ENCODE data around the gene RTP2. TPM values are rescaled to one million over a fixed set of nuclear protein-coding genes. Genes with fewer than 3 reads are reported as not detected.

The RTP2 gene
- total and polyA plus RNA-seq, 2 experiments from 2014 or later: not detected

DNA sequence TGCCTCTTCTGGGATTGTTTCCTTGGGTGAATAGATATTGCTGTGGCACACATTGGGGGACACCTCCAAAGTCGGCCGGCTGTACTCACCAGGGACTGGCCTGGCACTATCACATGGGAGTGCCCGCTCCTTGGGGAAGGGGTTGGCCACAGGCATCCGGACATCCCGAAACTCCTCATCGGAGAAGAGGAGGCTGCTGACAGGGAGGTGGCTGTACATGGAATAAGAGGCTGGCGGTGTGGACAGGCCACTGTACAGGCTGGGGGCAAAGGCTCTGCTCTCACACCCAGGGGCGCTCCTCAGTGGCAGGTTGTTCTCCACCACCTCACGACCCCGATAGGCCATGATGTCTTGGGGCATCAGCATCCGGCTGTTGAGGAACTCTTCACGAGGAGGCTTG, 27.2 kb upstream of the RTP2 start:
- no peaks in the 10 kb centered on the region for H3K4me1 ChIP-seq (ENCODE audit: insufficient read depth)

DNA sequence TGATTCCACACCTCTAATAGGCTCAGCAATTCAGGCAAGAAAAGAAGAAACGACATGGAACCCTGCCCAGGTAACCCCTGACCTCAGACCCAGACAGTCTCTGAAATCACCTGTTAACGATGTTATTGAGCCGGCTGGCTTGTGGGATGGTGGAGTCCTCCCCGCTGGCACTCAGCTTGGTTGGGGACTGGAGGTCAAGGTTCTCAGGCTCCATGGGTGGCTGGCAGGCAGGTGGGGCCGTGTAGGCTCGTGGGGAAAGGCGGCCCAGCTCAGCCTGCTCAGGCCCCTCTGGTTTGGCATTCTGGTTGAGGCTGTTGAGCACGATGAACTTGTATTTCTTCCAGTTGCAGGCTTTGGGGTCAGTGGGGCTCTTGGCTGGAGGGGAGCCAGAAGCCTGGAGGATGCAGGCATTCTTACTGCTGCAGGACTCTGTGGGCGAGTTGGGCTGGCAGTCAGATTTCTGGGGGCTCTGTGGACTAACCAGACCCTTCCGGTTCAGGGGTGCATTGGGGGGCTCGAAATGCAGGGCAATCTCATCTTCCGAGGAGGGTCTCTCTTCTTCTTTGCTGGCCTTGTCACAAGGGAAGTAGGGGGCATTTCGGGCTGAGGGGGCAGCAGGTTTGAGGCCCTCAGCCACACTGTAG, 26.7 kb upstream of the RTP2 start:
- H3K79me2 ChIP-seq (replicated peaks; ENCODE audit: insufficient read depth): no peaks in the 10 kb centered on the region
- no peaks in the 10 kb centered on the region for H3K4me1 ChIP-seq (ENCODE audit: insufficient read depth)
- H3K4me2 ChIP-seq: no peak overlapping the region
- no peaks in the 10 kb centered on the region; the same call in 2 of the 3 replicates for H3K9me3 Mint-ChIP-seq
- H2AFZ ChIP-seq: no peak overlapping the region
- H3K4me1 Mint-ChIP-seq: no peaks in the 10 kb centered on the region; the same call in 2 of the 3 replicates
- peaks cover 48% of the 10 kb centered on the region; the same call in 2 of the 3 replicates for H3K36me3 Mint-ChIP-seq (ENCODE audit: low read depth)
- no peaks in the 10 kb centered on the region for H4K20me1 ChIP-seq (replicated peaks; ENCODE audit: insufficient read depth)
- ATAC-seq (no peak), DNase-seq (ENCODE audit: low spot score) (no peak)
- H3K27me3 ChIP-seq (ENCODE audit: insufficient read depth): no peaks in the 10 kb centered on the region
- no peak overlapping the region for H3K27ac ChIP-seq (ENCODE audit: low read depth)
- no peak overlapping the region for H3K4me3 Mint-ChIP-seq
- H3K27me3 Mint-ChIP-seq (ENCODE audit: insufficient read depth, low read depth, poor library complexity): no peaks in the 10 kb centered on the region
- H3F3A ChIP-seq (replicated peaks; ENCODE audit: low read depth): no peaks in the 10 kb centered on the region
- peaks cover 9% of the 10 kb centered on the region; the same call in 1 of the 2 replicates for H3K36me3 ChIP-seq (ENCODE audit: insufficient read depth)
- no peaks in the 10 kb centered on the region for H3K9me2 ChIP-seq (ENCODE audit: insufficient read depth)
- H3K27ac Mint-ChIP-seq: no peak overlapping the region
- H3K4me3 ChIP-seq: no peak overlapping the region
- TF ChIP-seq STAT1 (IDR thresholded peaks at IDR 0.05; ENCODE audit: unreplicated experiment) (no peak), CREB1 (CRISPR knock-in tag; IDR thresholded peaks at IDR 0.05; ENCODE audit: low read depth) (no peak), EZH2phosphoT487 (IDR thresholded peaks at IDR 0.05; ENCODE audit: unreplicated experiment) (no peak), EZH2 (IDR thresholded peaks at IDR 0.05; ENCODE audit: low read depth, unreplicated experiment) (no peak), ZNF331 (CRISPR knock-in tag; IDR thresholded peaks at IDR 0.05; ENCODE audit: low read depth) (no peak), ZNF114 (CRISPR knock-in tag; IDR thresholded peaks at IDR 0.05) (no peak), JUNB (IDR thresholded peaks at IDR 0.05; ENCODE audit: unreplicated experiment) (no peak)
- TF ChIP-seq, protein P1, sequence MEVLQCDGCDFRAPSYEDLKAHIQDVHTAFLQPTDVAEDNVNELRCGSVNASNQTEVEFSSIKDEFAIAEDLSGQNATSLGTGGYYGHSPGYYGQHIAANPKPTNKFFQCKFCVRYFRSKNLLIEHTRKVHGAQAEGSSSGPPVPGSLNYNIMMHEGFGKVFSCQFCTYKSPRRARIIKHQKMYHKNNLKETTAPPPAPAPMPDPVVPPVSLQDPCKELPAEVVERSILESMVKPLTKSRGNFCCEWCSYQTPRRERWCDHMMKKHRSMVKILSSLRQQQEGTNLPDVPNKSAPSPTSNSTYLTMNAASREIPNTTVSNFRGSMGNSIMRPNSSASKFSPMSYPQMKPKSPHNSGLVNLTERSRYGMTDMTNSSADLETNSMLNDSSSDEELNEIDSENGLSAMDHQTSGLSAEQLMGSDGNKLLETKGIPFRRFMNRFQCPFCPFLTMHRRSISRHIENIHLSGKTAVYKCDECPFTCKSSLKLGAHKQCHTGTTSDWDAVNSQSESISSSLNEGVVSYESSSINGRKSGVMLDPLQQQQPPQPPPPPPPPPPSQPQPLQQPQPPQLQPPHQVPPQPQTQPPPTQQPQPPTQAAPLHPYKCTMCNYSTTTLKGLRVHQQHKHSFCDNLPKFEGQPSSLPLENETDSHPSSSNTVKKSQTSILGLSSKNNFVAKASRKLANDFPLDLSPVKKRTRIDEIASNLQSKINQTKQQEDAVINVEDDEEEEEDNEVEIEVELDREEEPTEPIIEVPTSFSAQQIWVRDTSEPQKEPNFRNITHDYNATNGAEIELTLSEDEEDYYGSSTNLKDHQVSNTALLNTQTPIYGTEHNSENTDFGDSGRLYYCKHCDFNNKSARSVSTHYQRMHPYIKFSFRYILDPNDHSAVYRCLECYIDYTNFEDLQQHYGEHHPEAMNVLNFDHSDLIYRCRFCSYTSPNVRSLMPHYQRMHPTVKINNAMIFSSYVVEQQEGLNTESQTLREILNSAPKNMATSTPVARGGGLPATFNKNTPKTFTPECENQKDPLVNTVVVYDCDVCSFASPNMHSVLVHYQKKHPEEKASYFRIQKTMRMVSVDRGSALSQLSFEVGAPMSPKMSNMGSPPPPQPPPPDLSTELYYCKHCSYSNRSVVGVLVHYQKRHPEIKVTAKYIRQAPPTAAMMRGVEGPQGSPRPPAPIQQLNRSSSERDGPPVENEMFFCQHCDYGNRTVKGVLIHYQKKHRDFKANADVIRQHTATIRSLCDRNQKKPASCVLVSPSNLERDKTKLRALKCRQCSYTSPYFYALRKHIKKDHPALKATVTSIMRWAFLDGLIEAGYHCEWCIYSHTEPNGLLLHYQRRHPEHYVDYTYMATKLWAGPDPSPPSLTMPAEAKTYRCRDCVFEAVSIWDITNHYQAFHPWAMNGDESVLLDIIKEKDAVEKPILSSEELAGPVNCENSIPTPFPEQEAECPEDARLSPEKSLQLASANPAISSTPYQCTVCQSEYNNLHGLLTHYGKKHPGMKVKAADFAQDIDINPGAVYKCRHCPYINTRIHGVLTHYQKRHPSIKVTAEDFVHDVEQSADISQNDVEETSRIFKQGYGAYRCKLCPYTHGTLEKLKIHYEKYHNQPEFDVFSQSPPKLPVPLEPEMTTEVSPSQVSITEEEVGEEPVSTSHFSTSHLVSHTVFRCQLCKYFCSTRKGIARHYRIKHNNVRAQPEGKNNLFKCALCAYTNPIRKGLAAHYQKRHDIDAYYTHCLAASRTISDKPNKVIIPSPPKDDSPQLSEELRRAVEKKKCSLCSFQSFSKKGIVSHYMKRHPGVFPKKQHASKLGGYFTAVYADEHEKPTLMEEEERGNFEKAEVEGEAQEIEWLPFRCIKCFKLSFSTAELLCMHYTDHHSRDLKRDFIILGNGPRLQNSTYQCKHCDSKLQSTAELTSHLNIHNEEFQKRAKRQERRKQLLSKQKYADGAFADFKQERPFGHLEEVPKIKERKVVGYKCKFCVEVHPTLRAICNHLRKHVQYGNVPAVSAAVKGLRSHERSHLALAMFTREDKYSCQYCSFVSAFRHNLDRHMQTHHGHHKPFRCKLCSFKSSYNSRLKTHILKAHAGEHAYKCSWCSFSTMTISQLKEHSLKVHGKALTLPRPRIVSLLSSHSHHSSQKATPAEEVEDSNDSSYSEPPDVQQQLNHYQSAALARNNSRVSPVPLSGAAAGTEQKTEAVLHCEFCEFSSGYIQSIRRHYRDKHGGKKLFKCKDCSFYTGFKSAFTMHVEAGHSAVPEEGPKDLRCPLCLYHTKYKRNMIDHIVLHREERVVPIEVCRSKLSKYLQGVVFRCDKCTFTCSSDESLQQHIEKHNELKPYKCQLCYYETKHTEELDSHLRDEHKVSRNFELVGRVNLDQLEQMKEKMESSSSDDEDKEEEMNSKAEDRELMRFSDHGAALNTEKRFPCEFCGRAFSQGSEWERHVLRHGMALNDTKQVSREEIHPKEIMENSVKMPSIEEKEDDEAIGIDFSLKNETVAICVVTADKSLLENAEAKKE (CRISPR knock-in tag; IDR thresholded peaks at IDR 0.05): no peak
- TF ChIP-seq, protein P2, sequence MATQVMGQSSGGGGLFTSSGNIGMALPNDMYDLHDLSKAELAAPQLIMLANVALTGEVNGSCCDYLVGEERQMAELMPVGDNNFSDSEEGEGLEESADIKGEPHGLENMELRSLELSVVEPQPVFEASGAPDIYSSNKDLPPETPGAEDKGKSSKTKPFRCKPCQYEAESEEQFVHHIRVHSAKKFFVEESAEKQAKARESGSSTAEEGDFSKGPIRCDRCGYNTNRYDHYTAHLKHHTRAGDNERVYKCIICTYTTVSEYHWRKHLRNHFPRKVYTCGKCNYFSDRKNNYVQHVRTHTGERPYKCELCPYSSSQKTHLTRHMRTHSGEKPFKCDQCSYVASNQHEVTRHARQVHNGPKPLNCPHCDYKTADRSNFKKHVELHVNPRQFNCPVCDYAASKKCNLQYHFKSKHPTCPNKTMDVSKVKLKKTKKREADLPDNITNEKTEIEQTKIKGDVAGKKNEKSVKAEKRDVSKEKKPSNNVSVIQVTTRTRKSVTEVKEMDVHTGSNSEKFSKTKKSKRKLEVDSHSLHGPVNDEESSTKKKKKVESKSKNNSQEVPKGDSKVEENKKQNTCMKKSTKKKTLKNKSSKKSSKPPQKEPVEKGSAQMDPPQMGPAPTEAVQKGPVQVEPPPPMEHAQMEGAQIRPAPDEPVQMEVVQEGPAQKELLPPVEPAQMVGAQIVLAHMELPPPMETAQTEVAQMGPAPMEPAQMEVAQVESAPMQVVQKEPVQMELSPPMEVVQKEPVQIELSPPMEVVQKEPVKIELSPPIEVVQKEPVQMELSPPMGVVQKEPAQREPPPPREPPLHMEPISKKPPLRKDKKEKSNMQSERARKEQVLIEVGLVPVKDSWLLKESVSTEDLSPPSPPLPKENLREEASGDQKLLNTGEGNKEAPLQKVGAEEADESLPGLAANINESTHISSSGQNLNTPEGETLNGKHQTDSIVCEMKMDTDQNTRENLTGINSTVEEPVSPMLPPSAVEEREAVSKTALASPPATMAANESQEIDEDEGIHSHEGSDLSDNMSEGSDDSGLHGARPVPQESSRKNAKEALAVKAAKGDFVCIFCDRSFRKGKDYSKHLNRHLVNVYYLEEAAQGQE (IDR thresholded peaks at IDR 0.05; ENCODE audit: unreplicated experiment): no peak
- TF ChIP-seq, protein P3, sequence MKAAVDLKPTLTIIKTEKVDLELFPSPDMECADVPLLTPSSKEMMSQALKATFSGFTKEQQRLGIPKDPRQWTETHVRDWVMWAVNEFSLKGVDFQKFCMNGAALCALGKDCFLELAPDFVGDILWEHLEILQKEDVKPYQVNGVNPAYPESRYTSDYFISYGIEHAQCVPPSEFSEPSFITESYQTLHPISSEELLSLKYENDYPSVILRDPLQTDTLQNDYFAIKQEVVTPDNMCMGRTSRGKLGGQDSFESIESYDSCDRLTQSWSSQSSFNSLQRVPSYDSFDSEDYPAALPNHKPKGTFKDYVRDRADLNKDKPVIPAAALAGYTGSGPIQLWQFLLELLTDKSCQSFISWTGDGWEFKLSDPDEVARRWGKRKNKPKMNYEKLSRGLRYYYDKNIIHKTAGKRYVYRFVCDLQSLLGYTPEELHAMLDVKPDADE (IDR thresholded peaks at IDR 0.05): no peak

More for the DNA sequence above, 27.2 kb upstream of the RTP2 start:
- peaks cover 5% of the 10 kb centered on the region; the same call in 1 of the 2 replicates for H3K36me3 ChIP-seq (ENCODE audit: insufficient read depth)
- H2AFZ ChIP-seq: no peak overlapping the region
- no peak for ATAC-seq
- no peaks in the 10 kb centered on the region for H3K27me3 ChIP-seq (ENCODE audit: insufficient read depth)
- H3K4me2 ChIP-seq: no peak overlapping the region
- H3K27me3 Mint-ChIP-seq (ENCODE audit: insufficient read depth, low read depth, poor library complexity): no peaks in the 10 kb centered on the region
- no peaks in the 10 kb centered on the region for H3F3A ChIP-seq (replicated peaks; ENCODE audit: low read depth)
- H3K9me3 Mint-ChIP-seq: no peaks in the 10 kb centered on the region; the same call in 2 of the 3 replicates
- H3K27ac Mint-ChIP-seq: no peak overlapping the region
- H3K36me3 Mint-ChIP-seq (ENCODE audit: low read depth): peaks cover 44% of the 10 kb centered on the region; the same call in 2 of the 3 replicates
- H3K4me3 ChIP-seq: no peak overlapping the region
- H4K20me1 ChIP-seq (replicated peaks; ENCODE audit: insufficient read depth): no peaks in the 10 kb centered on the region
- no peaks in the 10 kb centered on the region for H3K79me2 ChIP-seq (replicated peaks; ENCODE audit: insufficient read depth)
- no peaks in the 10 kb centered on the region for H3K9me2 ChIP-seq (ENCODE audit: insufficient read depth)
- no peak overlapping the region for H3K27ac ChIP-seq (ENCODE audit: low read depth)
- H3K4me1 Mint-ChIP-seq: no peaks in the 10 kb centered on the region; the same call in 2 of the 3 replicates
- DNase-seq (ENCODE audit: low spot score): no peak
- no peak for TF ChIP-seq ZNF114 (CRISPR knock-in tag; IDR thresholded peaks at IDR 0.05)
- no peak for TF ChIP-seq ZNF331 (CRISPR knock-in tag; IDR thresholded peaks at IDR 0.05; ENCODE audit: low read depth)
- no peak overlapping the region for H3K4me3 Mint-ChIP-seq

Measured in GM23338 (cell line).